Measurements from ENCODE around the gene B3GNT5. TPM values are rescaled to one million over a fixed set of nuclear protein-coding genes. Genes with fewer than 3 reads are reported as not detected.
A peak's percentile ranks its signal among the peaks of the same experiment; 100 is the strongest.

The B3GNT5 gene
- total RNA-seq, 1 donor from 2014 or later, result 17.7 TPM

DNA sequence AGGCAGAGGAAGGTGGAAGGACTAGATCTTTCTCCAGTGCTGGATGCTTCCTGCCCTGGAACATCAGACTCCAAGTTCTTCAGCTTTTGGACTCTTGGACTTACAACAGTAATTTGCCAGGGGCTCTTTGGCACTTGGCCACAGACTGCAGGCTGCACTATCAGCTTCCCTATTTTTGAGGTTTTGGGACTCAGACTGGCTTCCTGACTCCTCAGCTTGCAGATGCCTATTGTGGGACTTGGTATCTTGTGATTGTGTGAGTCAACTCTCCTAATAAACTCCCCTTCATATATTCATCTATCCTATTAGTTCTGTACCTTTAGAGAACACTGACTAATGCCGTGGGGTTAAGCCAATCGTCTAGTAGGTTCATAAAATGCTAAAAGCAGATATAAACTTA is 8.8 kb upstream of the B3GNT5 start:
- peaks cover 2% of the 10 kb centered on the region for H3K36me3 Mint-ChIP-seq (ENCODE audit: low read depth)
- H3K4me3 Mint-ChIP-seq, result no peak overlapping the region
- intact Hi-C loops (cut with micrococcal nuclease), result no loop called here
- H3K4me1 Mint-ChIP-seq (ENCODE audit: low read depth), result no peaks in the 10 kb centered on the region
- H3K27me3 Mint-ChIP-seq (ENCODE audit: insufficient read depth), result peaks cover 2% of the 10 kb centered on the region
- no peak overlapping the region for H3K27ac Mint-ChIP-seq
- H3K9me3 Mint-ChIP-seq, result peaks cover 26% of the 10 kb centered on the region
- DNase-seq (ENCODE audit: low spot score), result no peak

DNA sequence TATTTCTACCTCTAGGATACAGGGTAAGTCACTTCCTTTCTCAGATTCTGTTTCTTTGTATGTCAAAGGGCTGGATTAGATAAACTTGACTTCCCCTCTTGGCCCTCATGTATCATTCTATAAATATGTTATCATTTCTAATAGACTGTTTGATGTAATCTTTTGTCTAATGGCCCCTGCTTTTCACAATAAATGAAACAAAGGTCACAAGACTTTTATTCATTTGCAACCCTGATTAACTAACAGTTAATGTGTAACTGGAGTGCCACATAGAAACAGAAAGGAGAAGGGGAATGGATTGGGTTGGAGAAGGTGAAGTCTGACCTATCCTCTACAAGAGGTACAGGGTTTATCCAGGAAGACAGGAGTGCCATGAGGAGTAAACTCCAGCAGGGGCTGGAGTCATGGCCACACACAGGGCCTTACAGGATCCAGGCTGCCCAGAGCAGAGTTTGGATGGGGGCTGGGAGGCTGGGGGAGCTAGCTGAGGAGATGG is 8.0 kb upstream of the B3GNT5 start:
- Mint-ChIP-seq H3K4me3 (no peak overlapping the region), H3K4me1 (ENCODE audit: low read depth) (no peaks in the 10 kb centered on the region), H3K27ac (no peak overlapping the region), H3K27me3 (ENCODE audit: insufficient read depth) (peaks cover 2% of the 10 kb centered on the region), H3K9me3 (peaks cover 26% of the 10 kb centered on the region), H3K36me3 (ENCODE audit: low read depth) (peaks cover 2% of the 10 kb centered on the region)
- no peak for DNase-seq (ENCODE audit: low spot score)
- intact Hi-C loops (cut with micrococcal nuclease), result no loop called here

DNA sequence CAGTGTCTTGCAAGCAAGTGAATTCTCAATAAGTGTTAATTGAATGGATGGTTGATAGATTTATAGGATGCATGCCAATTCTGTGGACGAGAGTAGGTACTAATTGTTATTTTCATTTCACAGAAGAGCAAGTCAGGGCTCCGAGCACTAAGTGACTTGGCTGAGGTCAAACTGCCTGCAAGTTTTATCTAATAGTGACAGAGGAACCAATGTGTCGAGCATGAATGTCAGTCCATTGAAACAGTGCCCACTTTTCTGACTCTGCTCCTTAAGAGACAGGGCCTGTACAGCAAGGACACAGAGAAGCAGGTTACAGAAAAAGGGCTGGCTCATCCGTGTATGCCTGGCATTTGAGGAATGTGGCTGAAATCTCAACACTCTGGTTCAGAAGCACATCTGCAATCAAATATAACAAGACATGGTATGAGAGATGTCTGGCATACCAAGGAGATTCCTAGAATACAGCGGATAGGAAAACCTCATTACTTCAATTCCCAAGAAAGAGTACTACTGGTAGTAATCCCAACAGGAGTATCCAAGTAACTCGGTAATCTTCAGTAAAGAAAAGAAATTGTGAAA is 6.0 kb upstream of the B3GNT5 start:
- H3K9me3 Mint-ChIP-seq, result peaks cover 12% of the 10 kb centered on the region

DNA sequence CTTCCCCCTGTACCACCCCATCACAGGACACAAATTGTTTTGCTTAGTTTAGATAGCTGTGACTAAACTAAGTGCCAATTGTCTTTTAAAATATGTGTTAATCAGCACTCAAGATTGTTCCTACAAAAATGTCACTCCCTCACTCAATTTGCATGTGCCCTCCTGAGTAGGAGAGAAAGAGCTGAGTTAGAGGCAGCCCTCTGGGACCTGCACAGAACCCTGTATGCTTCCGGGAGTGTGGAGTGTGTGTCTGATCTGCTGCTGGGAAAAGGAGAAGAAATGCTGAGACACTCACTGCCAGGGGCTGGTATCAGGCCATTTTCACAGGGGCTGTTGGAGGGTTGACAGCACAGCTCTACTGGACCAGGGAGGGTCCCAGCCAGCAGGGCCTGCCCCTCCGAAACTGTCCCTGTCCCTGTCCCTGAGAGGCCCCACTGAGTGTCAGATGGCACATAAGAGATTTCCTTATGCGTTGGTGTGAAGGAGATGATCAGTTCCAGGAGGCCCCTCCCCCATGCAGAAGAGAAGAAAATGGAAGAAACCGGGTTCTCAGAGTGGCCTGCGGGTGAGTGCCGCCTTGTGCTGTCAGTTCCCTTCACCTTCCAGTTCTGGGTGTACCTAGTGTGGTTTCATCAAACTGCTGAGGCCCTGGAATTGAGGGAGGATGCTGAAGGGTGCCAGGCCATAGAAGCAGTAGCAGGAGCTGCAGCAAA is 3.9 kb upstream of the B3GNT5 start:
- H3K4me1 Mint-ChIP-seq (ENCODE audit: low read depth), result peaks cover 6% of the 10 kb centered on the region
- no peaks in the 10 kb centered on the region for H3K27me3 Mint-ChIP-seq (ENCODE audit: insufficient read depth)
- intact Hi-C loops (cut with micrococcal nuclease), result no loop called here
- no peaks in the 10 kb centered on the region for H3K9me3 Mint-ChIP-seq
- H3K27ac Mint-ChIP-seq, result no peak overlapping the region
- no peaks in the 10 kb centered on the region for H3K36me3 Mint-ChIP-seq (ENCODE audit: low read depth)
- no peak overlapping the region for H3K4me3 Mint-ChIP-seq
- DNase-seq (ENCODE audit: low spot score), result no peak

More for the DNA sequence above, 6.0 kb upstream of the B3GNT5 start:
- H3K4me3 Mint-ChIP-seq, result no peak overlapping the region
- H3K27ac Mint-ChIP-seq, result no peak overlapping the region
- H3K4me1 Mint-ChIP-seq (ENCODE audit: low read depth), result no peaks in the 10 kb centered on the region
- no peaks in the 10 kb centered on the region for H3K27me3 Mint-ChIP-seq (ENCODE audit: insufficient read depth)
- DNase-seq (ENCODE audit: low spot score), result no peak
- H3K36me3 Mint-ChIP-seq (ENCODE audit: low read depth), result no peaks in the 10 kb centered on the region
- intact Hi-C loops (cut with micrococcal nuclease), result no loop called here

DNA sequence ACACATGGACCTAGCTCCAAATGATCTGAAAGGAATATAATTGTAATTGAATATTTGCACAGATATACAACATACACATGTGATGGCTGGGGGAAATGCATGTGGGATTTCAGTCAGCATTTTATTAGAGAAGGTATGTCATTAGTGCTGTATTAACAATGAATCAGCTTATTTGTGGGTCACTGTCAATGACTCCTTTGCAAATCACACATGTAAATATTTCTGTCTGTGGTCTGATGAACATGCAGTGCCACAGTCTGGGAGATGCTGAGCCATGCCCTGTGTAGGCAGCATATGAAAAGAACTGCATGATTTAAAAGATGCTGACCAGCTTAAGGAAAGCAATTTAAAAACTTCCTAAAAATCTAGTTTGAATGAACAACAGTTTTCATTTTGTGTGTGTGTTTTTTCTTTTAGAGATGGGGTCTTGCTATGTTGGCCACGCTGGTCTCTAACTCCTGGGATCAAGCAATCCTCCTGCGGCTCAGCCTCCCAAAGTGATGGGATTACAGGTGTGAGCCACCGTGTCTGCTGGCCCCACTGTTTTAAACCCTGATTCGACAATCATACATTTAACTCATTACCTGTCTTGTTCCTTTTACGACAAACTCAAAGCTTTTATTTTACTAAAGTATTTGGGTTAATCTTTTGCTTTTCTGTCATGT is 803 bp upstream of the B3GNT5 start:
- Mint-ChIP-seq H3K27ac (no peak overlapping the region), H3K4me1 (ENCODE audit: low read depth) (peaks cover 18% of the 10 kb centered on the region)
- intact Hi-C loops (cut with micrococcal nuclease), result loop anchor here (2.0 to 5.0 kb wide), 2 partner anchors 27 to 385 kb away; partner anchors contain the start of gene KLHL24

GRCh38 chr3:183253528-183254486 is 754 bp downstream of the B3GNT5 start:
- H3K27me3 Mint-ChIP-seq (ENCODE audit: insufficient read depth), result peaks cover 10% of the 10 kb centered on the region
- peaks cover 3% of the 10 kb centered on the region for H3K36me3 Mint-ChIP-seq (ENCODE audit: low read depth)
- H3K4me3 Mint-ChIP-seq, result peak overlapping the region; percentile 81
- H3K9me3 Mint-ChIP-seq, result no peaks in the 10 kb centered on the region
- intact Hi-C loops (cut with micrococcal nuclease), result loop anchor here (1.0 to 5.0 kb wide), 7 partner anchors 12 to 383 kb away; partner anchors contain the start of gene KLHL24
- H3K27ac Mint-ChIP-seq, result peak overlapping the region; percentile 25
- DNase-seq (ENCODE audit: low spot score), result peak; percentile 11
- peaks cover 18% of the 10 kb centered on the region for H3K4me1 Mint-ChIP-seq (ENCODE audit: low read depth)

More for the DNA sequence above, 803 bp upstream of the B3GNT5 start:
- no peak for DNase-seq (ENCODE audit: low spot score)
- H3K9me3 Mint-ChIP-seq, result no peaks in the 10 kb centered on the region
- H3K36me3 Mint-ChIP-seq (ENCODE audit: low read depth), result peaks cover 3% of the 10 kb centered on the region
- peak overlapping the region; percentile 74 for H3K4me3 Mint-ChIP-seq
- peaks cover 10% of the 10 kb centered on the region for H3K27me3 Mint-ChIP-seq (ENCODE audit: insufficient read depth)

DNA sequence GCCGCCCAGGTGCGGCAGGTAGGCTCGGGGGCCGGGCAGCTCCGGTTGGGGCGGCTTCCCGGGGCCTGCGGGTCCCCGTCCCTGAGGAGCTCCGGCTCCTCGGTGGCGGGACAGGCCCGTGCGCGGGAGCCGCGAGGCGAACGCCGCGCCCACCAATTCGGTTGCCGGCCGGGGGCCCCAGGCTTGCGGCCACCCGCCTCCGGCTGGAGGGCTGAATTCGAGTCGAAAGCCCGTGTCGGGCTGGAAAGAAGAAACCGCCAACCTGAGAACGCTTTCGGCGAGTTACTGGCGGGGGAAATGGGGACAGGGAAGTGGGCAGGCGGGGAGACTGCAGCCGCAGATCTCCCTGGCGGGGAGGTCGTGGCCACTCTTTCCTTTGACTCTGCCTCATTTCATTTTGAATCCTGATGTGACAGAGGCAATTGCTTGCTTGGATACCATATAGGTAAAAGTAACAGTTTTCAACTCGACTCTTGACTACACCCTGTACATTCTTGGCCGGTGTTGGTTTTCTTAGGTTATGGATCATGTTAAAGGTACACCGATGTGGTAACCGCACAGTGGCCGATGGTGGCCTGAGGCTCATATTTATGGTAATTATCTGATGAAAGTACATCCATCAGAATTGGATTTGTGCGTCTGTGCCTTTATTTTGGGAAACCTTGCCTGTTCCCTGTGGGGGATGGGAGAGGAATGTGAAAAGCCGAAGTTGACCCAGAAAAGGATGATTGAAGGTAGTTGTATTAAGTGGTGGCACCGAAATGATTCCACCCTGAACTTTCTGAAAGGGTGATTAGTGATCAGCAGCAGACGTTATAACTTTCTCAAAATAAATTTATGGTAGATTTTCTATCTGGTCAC is 1.7 kb downstream of the B3GNT5 start:
- intact Hi-C loops (cut with micrococcal nuclease), result loop anchor here (1.0 to 5.0 kb wide), 3 partner anchors 70 to 383 kb away; partner anchors contain the start of gene KLHL24
- no peaks in the 10 kb centered on the region for H3K9me3 Mint-ChIP-seq
- peaks cover 10% of the 10 kb centered on the region for H3K27me3 Mint-ChIP-seq (ENCODE audit: insufficient read depth)
- DNase-seq (ENCODE audit: low spot score), result peak; percentile 5
- H3K4me1 Mint-ChIP-seq (ENCODE audit: low read depth), result peaks cover 22% of the 10 kb centered on the region
- H3K27ac Mint-ChIP-seq, result peak overlapping the region; percentile 67
- H3K4me3 Mint-ChIP-seq, result peak overlapping the region; percentile 83
- H3K36me3 Mint-ChIP-seq (ENCODE audit: low read depth), result peaks cover 5% of the 10 kb centered on the region

DNA sequence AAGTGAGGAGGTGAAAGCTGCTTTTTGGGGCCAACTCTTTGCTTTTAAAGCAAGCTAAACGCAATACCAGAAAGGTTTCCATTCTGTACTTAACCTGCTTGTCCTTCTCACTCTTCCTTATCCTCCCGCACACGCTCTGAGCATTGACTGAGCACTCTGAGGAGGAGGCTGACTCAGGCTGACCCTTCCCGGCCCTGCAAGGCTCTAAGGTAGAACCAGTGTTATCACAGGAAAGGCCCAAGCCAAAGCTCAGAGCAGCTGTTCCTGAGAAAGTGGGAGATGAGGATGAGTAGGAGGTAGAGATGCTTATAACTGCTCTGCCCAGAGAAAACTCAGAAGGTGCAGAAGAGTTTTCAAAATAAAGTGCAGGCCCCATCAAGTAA is 2.3 kb downstream of the B3GNT5 start:
- peaks cover 26% of the 10 kb centered on the region for H3K4me1 Mint-ChIP-seq (ENCODE audit: low read depth)
- peak overlapping the region; percentile 83 for H3K4me3 Mint-ChIP-seq
- intact Hi-C loops (cut with micrococcal nuclease), result loop anchor here (2.0 kb wide), 1 partner anchor 71 kb away; no protein-coding TSS in a partner anchor
- no peak for DNase-seq (ENCODE audit: low spot score)
- peaks cover 9% of the 10 kb centered on the region for H3K36me3 Mint-ChIP-seq (ENCODE audit: low read depth)
- H3K27ac Mint-ChIP-seq, result peak overlapping the region; percentile 67
- no peaks in the 10 kb centered on the region for H3K9me3 Mint-ChIP-seq
- peaks cover 10% of the 10 kb centered on the region for H3K27me3 Mint-ChIP-seq (ENCODE audit: insufficient read depth)

DNA sequence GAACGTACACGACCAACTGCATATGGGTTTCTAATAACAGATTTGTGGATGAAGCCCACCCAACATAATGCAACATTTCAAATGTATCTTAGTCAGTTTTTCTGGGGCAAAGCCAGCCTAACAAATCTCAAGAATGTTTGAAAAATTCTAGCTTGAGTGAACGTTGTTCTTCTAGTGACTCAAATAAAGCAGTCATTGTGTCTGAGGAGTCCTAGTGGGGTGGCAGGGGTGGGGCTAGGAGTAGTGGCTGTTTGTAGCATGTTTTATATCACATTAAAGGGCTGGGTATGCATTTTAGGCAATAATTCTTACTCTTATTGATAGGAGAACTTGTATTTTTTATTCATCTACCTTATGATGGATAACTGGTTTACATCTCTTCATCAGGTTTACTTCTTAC is 6.0 kb downstream of the B3GNT5 start:
- H3K9me3 Mint-ChIP-seq, result no peaks in the 10 kb centered on the region
- H3K27me3 Mint-ChIP-seq (ENCODE audit: insufficient read depth), result peaks cover 10% of the 10 kb centered on the region
- no peak overlapping the region for H3K4me3 Mint-ChIP-seq
- intact Hi-C loops (cut with micrococcal nuclease), result no loop called here
- H3K27ac Mint-ChIP-seq, result no peak overlapping the region
- DNase-seq (ENCODE audit: low spot score), result no peak
- peaks cover 20% of the 10 kb centered on the region for H3K4me1 Mint-ChIP-seq (ENCODE audit: low read depth)
- peaks cover 9% of the 10 kb centered on the region for H3K36me3 Mint-ChIP-seq (ENCODE audit: low read depth)

- Mint-ChIP-seq H3K9me3 (no peaks in the 10 kb centered on the region), H3K27ac (no peak overlapping the region), H3K27me3 (ENCODE audit: insufficient read depth) (peaks cover 9% of the 10 kb centered on the region), H3K4me1 (ENCODE audit: low read depth) (peaks cover 20% of the 10 kb centered on the region), H3K4me3 (no peak overlapping the region), H3K36me3 (ENCODE audit: low read depth) (peaks cover 9% of the 10 kb centered on the region)
- no peak for DNase-seq (ENCODE audit: low spot score)
- intact Hi-C loops (cut with micrococcal nuclease), result no loop called here
These were observed 6.6 kb downstream of the B3GNT5 start for GRCh38 chr3:183259621-183260020.

DNA sequence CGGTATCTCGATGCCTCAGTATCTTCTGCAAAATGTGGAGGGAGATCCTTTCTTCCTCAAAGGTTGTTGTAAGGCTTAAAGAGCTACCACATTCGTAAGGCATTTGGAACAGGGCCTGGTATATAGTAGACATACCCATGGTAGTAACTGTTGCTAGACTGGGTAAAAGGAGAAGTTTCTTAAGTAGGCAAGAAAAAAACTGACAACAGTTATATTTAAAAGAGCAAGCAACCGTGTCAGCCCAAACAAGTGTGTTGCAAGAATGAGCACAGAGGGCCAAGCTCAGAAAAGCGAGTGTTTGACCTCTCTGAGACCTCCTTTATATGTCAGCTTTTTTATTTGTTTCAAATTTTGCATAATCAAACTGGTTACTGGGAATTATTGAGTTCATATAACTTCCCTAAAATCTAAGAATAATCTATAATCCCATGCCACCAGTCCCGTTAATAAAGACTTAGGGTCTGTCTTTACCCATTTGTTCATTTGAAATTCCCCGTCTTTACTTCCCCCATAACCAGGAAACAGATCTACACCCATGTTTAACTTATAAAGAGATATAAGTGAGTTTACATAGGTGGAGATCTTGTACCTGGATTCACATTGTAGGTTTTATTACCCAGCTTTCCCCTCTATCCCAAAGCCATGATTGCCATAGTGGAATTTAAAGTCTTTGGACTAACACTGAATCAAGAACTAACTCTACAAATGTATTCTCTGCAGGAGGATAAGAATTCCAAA is 7.3 kb downstream of the B3GNT5 start:
- no peaks in the 10 kb centered on the region for H3K9me3 Mint-ChIP-seq
- H3K36me3 Mint-ChIP-seq (ENCODE audit: low read depth), result peaks cover 6% of the 10 kb centered on the region
- peaks cover 2% of the 10 kb centered on the region for H3K27me3 Mint-ChIP-seq (ENCODE audit: insufficient read depth)
- no peak overlapping the region for H3K4me3 Mint-ChIP-seq
- H3K4me1 Mint-ChIP-seq (ENCODE audit: low read depth), result peaks cover 14% of the 10 kb centered on the region
- DNase-seq (ENCODE audit: low spot score), result no peak
- no peak overlapping the region for H3K27ac Mint-ChIP-seq
- intact Hi-C loops (cut with micrococcal nuclease), result no loop called here
